Suprapubic skin (tissue), 4 donors: ENCODE data around the gene RAET1G. TPM values are rescaled to one million over a fixed set of nuclear protein-coding genes. Genes with fewer than 3 reads are reported as not detected.
"Not testable (repeated sequence)": the region's sequence is repeated elsewhere in the genome, so short reads cannot be mapped to it uniquely, and the experiment has no call there.

ENCODE experiments used
- DNase-seq, 2 donors: peaks; one replicate each; pipeline ENCODE4 v3.0.0-alpha.2; 2019; ENCODE audit warnings: low spot score in 2 of 2
- H3K27ac ChIP-seq: fragments of 200-600 bp; sonication (generic); one replicate; pipeline ENCODE4 v1.5.1; 2019
- H3K27me3 ChIP-seq: fragments of 200-600 bp; sonication (generic); one replicate; pipeline ENCODE4 v1.5.1; 2019
- H3K36me3 ChIP-seq: fragments of 200-600 bp; sonication (generic); one replicate; pipeline ENCODE4 v1.5.1; 2019
- H3K4me1 ChIP-seq: fragments of 200-600 bp; sonication (generic); one replicate; pipeline ENCODE4 v1.5.1; 2019
- H3K4me3 ChIP-seq: fragments of 200-600 bp; sonication (generic); one replicate; pipeline ENCODE4 v1.5.1; 2019; ENCODE audit warnings: mild to moderate bottlenecking
- H3K9me3 ChIP-seq: fragments of 200-600 bp; sonication (generic); one replicate; pipeline ENCODE4 v1.5.1; 2019
- EP300 ChIP-seq: sonication (generic); formaldehyde crosslinking; IDR thresholded peaks from one replicate; pipeline ENCODE4 v1.6.1; 2017; ENCODE audit warnings: antibody characterized with exemption
- POLR2A ChIP-seq, 2 donors: fragments of 450-650 bp; IDR thresholded peaks; one replicate each; pipeline ENCODE4 v1.6.1; 2017; ENCODE audit warnings: antibody characterized with exemption in 2 of 2, mild to moderate bottlenecking in 2 of 2, moderate library complexity in 2 of 2
- POLR2AphosphoS5 ChIP-seq, 3 donors: sonication (generic); formaldehyde crosslinking; IDR thresholded peaks; one replicate each; pipeline ENCODE4 v1.6.1; 2017; ENCODE audit warnings: antibody characterized with exemption in 3 of 3
- WGBS: methylation state at CpG from one replicate; pipeline ENCODE4 v1.1.5; 2018; 5-methylcytosine and 5-hydroxymethylcytosine counted together
- total RNA-seq, 4 donors: library from RNA; depleted of rRNA; stranded (reverse); fragments of >200 nt; gene quantifications; one replicate each; pipeline ENCODE4 v1.1.0, GENCODE V29; 2016
- TF ChIP-seq, protein P1 (sequence below), 2 donors: fragments of 200-600 bp in 1 of 2; fragments of 450-650 bp in 1 of 2; sonication (generic) in 1 of 2; IDR thresholded peaks; one replicate each; pipeline ENCODE4 v1.5.1; 2016 to 2019; ENCODE audit warnings: antibody characterized with exemption in 2 of 2, mild to moderate bottlenecking in 1 of 2, moderate library complexity in 1 of 2

The RAET1G gene
- total RNA-seq, 4 donors from 2014 or later = 1.9 to 5.8 (median 4.5) TPM

- no peaks in the 10 kb centered on the region for H3K9me3 ChIP-seq
- no peak overlapping the region for H3K4me3 ChIP-seq
- H3K4me1 ChIP-seq = peaks cover 26% of the 10 kb centered on the region
- DNase-seq = peak in 1 of 2 donors; percentile 47
- TF ChIP-seq EP300 (no peak), POLR2AphosphoS5 (IDR thresholded peaks at IDR 0.05) (no peak)
- TF ChIP-seq, protein P1, sequence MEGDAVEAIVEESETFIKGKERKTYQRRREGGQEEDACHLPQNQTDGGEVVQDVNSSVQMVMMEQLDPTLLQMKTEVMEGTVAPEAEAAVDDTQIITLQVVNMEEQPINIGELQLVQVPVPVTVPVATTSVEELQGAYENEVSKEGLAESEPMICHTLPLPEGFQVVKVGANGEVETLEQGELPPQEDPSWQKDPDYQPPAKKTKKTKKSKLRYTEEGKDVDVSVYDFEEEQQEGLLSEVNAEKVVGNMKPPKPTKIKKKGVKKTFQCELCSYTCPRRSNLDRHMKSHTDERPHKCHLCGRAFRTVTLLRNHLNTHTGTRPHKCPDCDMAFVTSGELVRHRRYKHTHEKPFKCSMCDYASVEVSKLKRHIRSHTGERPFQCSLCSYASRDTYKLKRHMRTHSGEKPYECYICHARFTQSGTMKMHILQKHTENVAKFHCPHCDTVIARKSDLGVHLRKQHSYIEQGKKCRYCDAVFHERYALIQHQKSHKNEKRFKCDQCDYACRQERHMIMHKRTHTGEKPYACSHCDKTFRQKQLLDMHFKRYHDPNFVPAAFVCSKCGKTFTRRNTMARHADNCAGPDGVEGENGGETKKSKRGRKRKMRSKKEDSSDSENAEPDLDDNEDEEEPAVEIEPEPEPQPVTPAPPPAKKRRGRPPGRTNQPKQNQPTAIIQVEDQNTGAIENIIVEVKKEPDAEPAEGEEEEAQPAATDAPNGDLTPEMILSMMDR (IDR thresholded peaks at IDR 0.05) = no peak
- 95% methylated on average over 4 of the region's 6 CpGs for WGBS
- H3K27ac ChIP-seq = no peak overlapping the region
- H3K27me3 ChIP-seq = no peaks in the 10 kb centered on the region
- H3K36me3 ChIP-seq = no peaks in the 10 kb centered on the region
Observed at GRCh38 chr6:149921361-149921760, 1.6 kb downstream of the RAET1G start.

DNA sequence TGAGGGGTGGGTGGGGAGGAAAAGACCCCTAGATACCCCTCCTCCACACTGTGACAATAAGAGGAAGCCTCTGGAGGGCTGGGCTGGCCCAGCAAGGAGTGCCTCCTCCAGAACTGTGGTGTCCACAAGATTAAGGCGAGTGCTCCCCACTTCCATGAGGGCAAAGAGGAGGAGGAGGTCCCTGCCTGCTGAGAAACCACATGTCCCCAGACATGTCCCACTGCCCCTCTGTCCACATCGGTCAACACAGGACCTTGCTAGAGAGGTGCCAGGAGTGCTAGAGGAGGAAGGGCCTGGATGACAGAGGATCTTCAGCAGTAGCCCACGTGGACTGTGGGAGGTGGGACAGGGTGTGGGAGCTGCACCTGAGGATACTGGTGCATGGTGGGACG, 3.1 kb downstream of the RAET1G start:
- Histone ChIP-seq H3K27ac (no peak overlapping the region), H3K27me3 (no peaks in the 10 kb centered on the region), H3K4me3 (no peak overlapping the region), H3K9me3 (no peaks in the 10 kb centered on the region), H3K36me3 (no peaks in the 10 kb centered on the region), H3K4me1 (peaks cover 15% of the 10 kb centered on the region)
- DNase-seq = peak; percentile 30 to 43
- 93% methylated on average over 4 of the region's 4 CpGs for WGBS
- TF ChIP-seq EP300 = no peak
- TF ChIP-seq POLR2AphosphoS5 (IDR thresholded peaks at IDR 0.05) = no peak
- TF ChIP-seq POLR2A (IDR thresholded peaks at IDR 0.05) = no peak
- TF ChIP-seq, protein P1 (IDR thresholded peaks at IDR 0.05) = no peak

- not testable (repeated sequence) for H3K9me3 ChIP-seq, H3K36me3 ChIP-seq, H3K27ac ChIP-seq, H3K27me3 ChIP-seq, H3K4me3 ChIP-seq
- 91% methylated on average over 11 of the region's 11 CpGs for WGBS
- peaks cover 11% of the 10 kb centered on the region for H3K4me1 ChIP-seq
- peak in 1 of 2 donors; percentile 22 for DNase-seq
Observed at GRCh38 chr6:149919126-149919833, 3.6 kb downstream of the RAET1G start.

DNA sequence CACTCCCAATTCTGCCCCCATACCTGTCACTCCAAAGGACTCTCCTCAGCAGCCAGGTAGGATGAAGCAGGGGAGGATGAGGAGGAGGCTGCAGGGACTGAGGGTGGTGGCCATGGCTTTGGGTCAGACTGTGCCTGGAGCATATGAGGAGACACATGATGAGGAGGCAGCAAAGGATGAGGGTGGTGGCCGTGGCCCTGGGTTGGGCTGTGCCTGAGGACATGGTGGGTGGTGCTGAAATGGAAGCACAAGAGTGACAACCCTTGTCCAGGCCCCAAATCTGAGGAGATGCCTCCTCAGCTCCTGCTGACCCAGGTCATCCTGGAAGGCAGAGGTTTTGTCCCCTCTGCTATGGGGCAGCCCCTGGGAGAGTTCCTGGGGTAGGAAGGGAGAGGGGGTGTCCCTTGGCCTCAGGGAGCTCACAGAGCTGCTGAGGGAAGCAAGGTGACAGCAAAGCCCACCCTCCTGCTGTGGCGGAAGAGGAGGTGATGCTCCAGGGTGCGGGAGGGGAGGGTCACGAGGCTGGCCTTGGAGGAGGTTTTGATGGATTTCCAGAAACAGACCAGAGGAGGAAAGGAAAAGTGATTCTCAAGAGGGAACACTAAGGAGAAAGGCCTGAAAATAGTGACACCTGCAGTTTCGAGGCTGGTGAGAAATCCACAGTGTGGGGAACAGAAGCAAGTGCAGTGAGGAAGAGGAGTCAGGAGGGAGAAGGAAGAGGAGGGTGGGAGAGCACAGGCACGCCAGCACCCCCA, 4.6 kb downstream of the RAET1G start:
- WGBS = 90% methylated on average over 6 of the region's 6 CpGs
- H3K27ac ChIP-seq = no peak overlapping the region
- H3K4me3 ChIP-seq = no peak overlapping the region
- H3K4me1 ChIP-seq = peaks cover 9% of the 10 kb centered on the region
- peak; percentile 39 to 67 for DNase-seq
- no peaks in the 10 kb centered on the region for H3K36me3 ChIP-seq
- no peaks in the 10 kb centered on the region for H3K9me3 ChIP-seq
- TF ChIP-seq EP300 = no peak
- TF ChIP-seq POLR2AphosphoS5 (IDR thresholded peaks at IDR 0.05) = no peak
- TF ChIP-seq POLR2A (IDR thresholded peaks at IDR 0.05) = no peak
- TF ChIP-seq, protein P1 (IDR thresholded peaks at IDR 0.05) = no peak
- H3K27me3 ChIP-seq = no peaks in the 10 kb centered on the region

DNA sequence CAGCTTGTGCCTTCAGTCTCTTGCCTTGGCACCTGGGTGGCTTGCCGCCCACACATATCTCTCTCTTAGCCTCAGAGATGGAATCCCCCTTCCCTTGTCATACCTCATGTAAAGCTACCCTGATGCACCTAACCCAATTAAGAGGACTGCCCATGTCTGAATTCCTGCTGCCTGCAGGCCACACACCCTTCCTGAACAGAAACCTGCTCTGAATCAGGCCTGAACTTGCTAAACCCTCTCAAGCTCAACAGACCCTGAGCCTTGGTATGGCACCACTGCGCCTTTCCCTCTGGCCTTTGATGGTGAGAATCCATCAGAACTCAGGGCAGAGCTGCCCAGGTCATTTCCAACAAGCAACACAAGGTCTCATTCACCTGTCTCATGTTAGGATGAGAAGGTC, 5.2 kb downstream of the RAET1G start:
- TF ChIP-seq EP300 (no peak), POLR2A (IDR thresholded peaks at IDR 0.05) (no peak), POLR2AphosphoS5 (IDR thresholded peaks at IDR 0.05) (no peak)
- TF ChIP-seq, protein P1 (IDR thresholded peaks at IDR 0.05) = no peak
- Histone ChIP-seq H3K27ac (no peak overlapping the region), H3K9me3 (no peaks in the 10 kb centered on the region), H3K27me3 (no peaks in the 10 kb centered on the region), H3K4me1 (peaks cover 5% of the 10 kb centered on the region), H3K36me3 (no peaks in the 10 kb centered on the region), H3K4me3 (no peak overlapping the region)
- WGBS = 76% methylated on average over 2 of the region's 2 CpGs
- no peak for DNase-seq
